Naive thymus-derived CD4-positive, alpha-beta T cell (primary cell): Measurements from ENCODE around the gene GHR. TPM values are rescaled to one million over a fixed set of nuclear protein-coding genes. Genes with fewer than 3 reads are reported as not detected.
A peak's percentile ranks its signal among the peaks of the same experiment; 100 is the strongest.

Experiments
- ATAC-seq: fragments of 150-1000 bp; cut with Tn5 transposase; 2 replicates; pipeline ENCODE4 v1.10.0; 2021; ENCODE audit warnings: mild to moderate bottlenecking, moderate library complexity
- CTCF ChIA-PET: fragments of 350-600 bp; sonication (Branson Sonifier 250); formaldehyde crosslinking; loops from one replicate; lab custom pipeline; 2021; ENCODE audit warnings: antibody characterized with exemption; lab: Charles Lee
- POLR2A ChIA-PET: fragments of 350-600 bp; sonication (Branson Sonifier 250); formaldehyde crosslinking; loops from one replicate; lab custom pipeline; 2021; ENCODE audit warnings: antibody characterized with exemption, inconsistent platforms; lab: Charles Lee
- DNase-seq, 9 donors: peaks; one replicate each; pipeline versions ENCODE4 v3.0.0 to v3.0.0-alpha.2; 2020 to 2022; ENCODE audit warnings: mixed read lengths in 1 of 9
- H3K27ac ChIP-seq: one replicate; pipeline ENCODE4 v1.7.0; 2013; ENCODE audit warnings: mild to moderate bottlenecking, low read depth, low read length, moderate library complexity
- H3K27me3 ChIP-seq, 2 donors: one replicate each; pipeline ENCODE4 v1.7.0; 2013; ENCODE audit warnings: low read length in 2 of 2, mild to moderate bottlenecking in 2 of 2, moderate library complexity in 2 of 2; ENCODE audit not compliant: control insufficient read depth in 2 of 2, insufficient read depth in 2 of 2
- H3K36me3 ChIP-seq, 3 experiments: 1 replicate in 2 of 3; 2 replicates in 1 of 3; pipeline ENCODE4 v1.7.0; 2013; ENCODE audit warnings: low read length in 3 of 3, mild to moderate bottlenecking in 3 of 3, moderate library complexity in 1 of 3; ENCODE audit not compliant: insufficient read depth in 3 of 3, control insufficient read depth in 2 of 3
- H3K4me1 ChIP-seq, 2 donors: one replicate each; pipeline ENCODE4 v1.7.0; 2013; ENCODE audit warnings: low read length in 2 of 2, mild to moderate bottlenecking in 2 of 2, moderate library complexity in 1 of 2; ENCODE audit not compliant: control insufficient read depth in 2 of 2, insufficient read depth in 2 of 2
- H3K4me3 ChIP-seq: 2 replicates; pipeline ENCODE4 v1.7.0; 2013; ENCODE audit warnings: mild to moderate bottlenecking, low read length
- H3K9me3 ChIP-seq, 3 experiments: 1 replicate in 2 of 3; 2 replicates in 1 of 3; pipeline ENCODE4 v1.7.0; 2013; ENCODE audit warnings: low read length in 3 of 3; ENCODE audit not compliant: control insufficient read depth in 2 of 3
- H3K27ac Mint-ChIP-seq, 9 donors: one replicate each; pipeline ENCODE4 v1.8.0; 2020 to 2022; ENCODE audit warnings: mixed read lengths in 9 of 9, mild to moderate bottlenecking in 8 of 9, moderate library complexity in 5 of 9, inconsistent platforms in 2 of 9
- H3K27me3 Mint-ChIP-seq, 5 donors: one replicate each; pipeline ENCODE4 v1.8.0; 2021 to 2022; ENCODE audit warnings: mixed read lengths in 5 of 5, mild to moderate bottlenecking in 1 of 5
- H3K36me3 Mint-ChIP-seq, 5 donors: one replicate each; pipeline ENCODE4 v1.8.0; 2020 to 2022; ENCODE audit warnings: mixed read lengths in 5 of 5, mild to moderate bottlenecking in 3 of 5, inconsistent platforms in 1 of 5
- H3K4me1 Mint-ChIP-seq, 7 donors: one replicate each; pipeline ENCODE4 v1.8.0; 2020 to 2022; ENCODE audit warnings: mixed read lengths in 7 of 7, mild to moderate bottlenecking in 3 of 7, inconsistent platforms in 1 of 7
- H3K4me3 Mint-ChIP-seq, 10 donors: one replicate each; pipeline ENCODE4 v1.8.0; 2020 to 2022; ENCODE audit warnings: mild to moderate bottlenecking in 10 of 10, mixed read lengths in 10 of 10, moderate library complexity in 6 of 10, inconsistent platforms in 2 of 10
- H3K9me3 Mint-ChIP-seq, 11 donors: one replicate each; pipeline ENCODE4 v1.8.0; 2020 to 2022; ENCODE audit warnings: mixed read lengths in 11 of 11, mild to moderate bottlenecking in 4 of 11, inconsistent platforms in 1 of 11, moderate library complexity in 1 of 11
- intact Hi-C, 2 donors: fragments of 100-400 bp; cut with micrococcal nuclease; formaldehyde crosslinking; loops; one replicate each; pipeline ENCODE4 v1.15.1; 2023
- polyA plus RNA-seq, 2 donors: library from polyadenylated mRNA; unstranded; fragments of 300-500 nt; fragmentation: Illumina TruSeq; gene quantifications; one replicate each; pipeline ENCODE4 v1.2.3, GENCODE V29; 2021
- total RNA-seq, 6 experiments: library from RNA in 5 of 6; stranded (reverse) in 5 of 6; gene quantifications; 1 replicate in 5 of 6; 2 replicates in 1 of 6; pipeline ENCODE4 v1.2.3 and lab custom pipeline; 2021 to 2026

The GHR gene
- total and polyA plus RNA-seq, 7 experiments from 2014 or later: not detected

DNA sequence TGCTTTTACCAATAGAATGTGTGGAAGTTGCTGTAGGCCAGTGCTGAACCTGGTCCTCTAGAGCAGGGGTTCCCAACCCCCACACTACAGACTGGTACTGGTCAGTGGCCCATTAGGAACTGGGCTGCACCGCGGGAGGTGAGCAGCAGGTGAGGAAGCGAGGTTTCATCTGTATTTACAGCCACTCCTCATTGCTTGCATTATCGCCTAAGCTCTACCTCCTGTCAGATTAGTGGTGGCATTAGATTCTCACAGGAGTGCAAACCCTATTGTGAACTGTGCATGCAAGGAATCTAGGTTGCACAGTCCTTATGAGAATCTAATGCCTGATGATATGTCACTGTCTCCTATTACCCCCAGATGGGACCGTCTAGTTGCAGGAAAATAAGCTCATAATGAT is 327.3 kb downstream of the GHR start:
- H3K9me3 ChIP-seq: no peaks in the 10 kb centered on the region
- DNase-seq: no peak
- H3K4me1 Mint-ChIP-seq: peaks cover 0 to 6% (median 0%) of the 10 kb centered on the region in 7 donors
- H3K27me3 Mint-ChIP-seq: peaks cover 0 to 8% (median 0%) of the 10 kb centered on the region in 5 donors
- H3K4me3 ChIP-seq: no peak overlapping the region
- ChIA-PET POLR2A (no interaction called here), CTCF (no interaction called here)
- H3K27ac ChIP-seq: no peak overlapping the region
- no peak for ATAC-seq
- H3K4me1 ChIP-seq: peaks cover 0 to 6% of the 10 kb centered on the region in 2 donors
- H3K9me3 Mint-ChIP-seq: peaks cover 0 to 2% (median 0%) of the 10 kb centered on the region in 11 donors
- H3K36me3 ChIP-seq: no peaks in the 10 kb centered on the region
- no peak overlapping the region for H3K4me3 Mint-ChIP-seq
- no peaks in the 10 kb centered on the region for H3K36me3 Mint-ChIP-seq
- intact Hi-C loops: loop anchor here in 1 of 2 donors (10.0 kb wide), 1 partner anchor 826 kb away; the partner anchor contains the start of gene FBXO4
- no peaks in the 10 kb centered on the region for H3K27me3 ChIP-seq
- H3K27ac Mint-ChIP-seq: no peak overlapping the region

DNA sequence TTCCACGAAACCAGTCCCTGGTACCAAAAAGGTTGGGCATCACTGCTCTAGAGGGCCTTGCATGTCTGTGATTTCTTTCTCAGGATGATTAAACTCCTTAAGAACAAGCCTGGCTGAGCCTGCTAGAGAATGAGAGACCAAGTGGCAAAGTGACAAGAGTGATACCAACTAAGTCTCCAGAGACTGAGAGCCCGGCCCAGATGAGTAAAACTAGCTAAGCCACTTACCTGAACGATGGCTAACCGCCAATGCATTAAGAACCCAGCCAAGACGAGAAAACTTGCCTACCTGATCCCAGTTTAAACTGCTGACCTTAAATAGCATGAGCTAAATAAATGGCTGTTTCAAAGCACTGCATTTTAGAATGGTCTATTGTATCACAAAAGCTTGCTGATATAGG is 327.8 kb downstream of the GHR start:
- Histone ChIP-seq H3K4me1 (peaks cover 0 to 6% of the 10 kb centered on the region in 2 donors), H3K27me3 (no peaks in the 10 kb centered on the region), H3K9me3 (no peaks in the 10 kb centered on the region), H3K4me3 (no peak overlapping the region), H3K27ac (no peak overlapping the region), H3K36me3 (no peaks in the 10 kb centered on the region)
- ChIA-PET CTCF (no interaction called here), POLR2A (no interaction called here)
- Mint-ChIP-seq H3K27me3 (peaks cover 0 to 9% (median 0%) of the 10 kb centered on the region in 5 donors), H3K27ac (no peak overlapping the region), H3K4me1 (peaks cover 0 to 6% (median 0%) of the 10 kb centered on the region in 7 donors), H3K9me3 (peaks cover 0 to 2% (median 0%) of the 10 kb centered on the region in 11 donors), H3K4me3 (no peak overlapping the region), H3K36me3 (no peaks in the 10 kb centered on the region)
- intact Hi-C loops: loop anchor here in 1 of 2 donors (10.0 kb wide), 1 partner anchor 826 kb away; the partner anchor contains the start of gene FBXO4
- DNase-seq (no peak), ATAC-seq (no peak)

DNA sequence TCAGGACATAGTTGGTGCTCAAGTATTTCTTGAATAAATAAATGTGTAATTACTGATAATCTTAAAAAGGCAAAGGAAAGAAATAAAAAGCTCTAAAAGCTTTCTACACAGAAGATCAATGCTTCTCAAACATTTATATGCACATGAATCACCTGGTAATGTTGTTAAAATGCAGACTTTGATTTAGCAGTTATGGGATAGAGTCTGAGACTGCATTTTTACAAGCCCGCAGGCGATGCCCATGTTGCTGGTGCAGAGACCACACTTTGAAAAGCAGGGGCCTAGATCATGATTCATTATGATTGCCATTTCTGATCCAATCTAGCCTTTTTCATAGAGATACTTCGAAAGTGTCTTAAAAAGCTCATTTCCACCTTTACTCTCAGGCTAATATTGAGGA is 329.9 kb downstream of the GHR start:
- no peak overlapping the region for H3K4me3 ChIP-seq
- ChIA-PET POLR2A (no interaction called here), CTCF (no interaction called here)
- no peak overlapping the region for H3K27ac ChIP-seq
- no peak overlapping the region for H3K4me3 Mint-ChIP-seq
- peaks cover 0 to 6% of the 10 kb centered on the region in 2 donors for H3K4me1 ChIP-seq
- intact Hi-C loops: loop anchor here in 1 of 2 donors (10.0 kb wide), 1 partner anchor 828 kb away; the partner anchor contains the start of gene FBXO4
- no peak overlapping the region for H3K27ac Mint-ChIP-seq
- H3K36me3 Mint-ChIP-seq: no peaks in the 10 kb centered on the region
- peaks cover 8 to 19% (median 10%) of the 10 kb centered on the region in 7 donors for H3K4me1 Mint-ChIP-seq
- H3K9me3 Mint-ChIP-seq: peaks cover 0 to 2% (median 0%) of the 10 kb centered on the region in 11 donors
- H3K27me3 Mint-ChIP-seq: peaks cover 0 to 12% (median 9%) of the 10 kb centered on the region in 5 donors
- ATAC-seq (no peak), DNase-seq (no peak)
- no peaks in the 10 kb centered on the region for H3K36me3 ChIP-seq
- no peaks in the 10 kb centered on the region for H3K27me3 ChIP-seq
- H3K9me3 ChIP-seq: no peaks in the 10 kb centered on the region

DNA sequence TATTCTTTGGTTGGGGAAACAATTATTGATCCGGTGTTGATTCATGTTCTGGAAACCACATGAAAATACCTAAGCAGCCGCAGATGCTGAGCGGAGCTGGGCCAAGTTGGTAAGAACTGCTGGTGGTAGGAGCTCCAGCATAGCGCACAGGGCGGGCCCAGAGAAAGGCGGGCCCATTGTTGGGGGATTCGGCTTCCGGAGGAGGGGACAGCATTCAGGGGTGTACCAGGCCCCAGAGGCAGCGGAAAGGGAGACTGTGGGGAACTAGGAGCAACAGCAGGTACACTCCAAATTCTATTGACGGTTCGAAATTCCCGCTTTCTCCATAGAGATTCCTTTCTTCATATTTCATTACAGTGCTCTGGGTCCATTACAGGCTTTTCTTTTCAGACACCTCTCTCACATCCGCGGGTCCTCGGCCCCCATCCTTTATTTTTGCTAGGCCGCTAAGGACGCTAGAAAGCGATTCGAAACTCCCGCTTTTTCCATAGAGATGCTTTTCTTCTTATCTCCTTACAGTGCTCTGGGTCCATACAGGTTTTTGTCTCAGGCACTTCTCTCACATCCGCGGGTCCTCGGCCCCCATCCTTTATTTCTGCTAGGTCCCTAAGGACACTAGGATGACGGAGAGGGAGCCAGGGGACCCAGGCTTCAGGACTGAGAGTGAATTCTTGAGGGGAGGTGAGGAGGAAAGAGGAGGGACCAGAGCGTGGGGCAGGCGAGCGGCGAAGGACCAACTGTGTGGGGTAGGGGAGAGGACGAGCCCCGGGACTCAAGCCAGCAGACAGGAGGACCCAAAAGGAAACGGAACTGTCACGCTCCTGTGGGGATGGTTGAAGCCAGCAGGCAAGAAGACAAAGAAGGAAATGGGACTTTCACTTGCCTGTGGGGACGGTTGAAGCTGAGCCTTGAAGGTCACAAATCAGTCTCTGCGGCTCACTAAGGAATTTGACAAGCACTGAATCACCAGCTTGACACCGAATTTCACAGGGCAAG is 333.7 kb downstream of the GHR start, which contains the start of gene CCDC152:
Gene CCDC152, plus strand, starts transcription at position 213 of the 996 bp plus-strand sequence. CDS start 2,304 bp downstream, outside the sequence.
- Mint-ChIP-seq H3K36me3 (peaks cover 0 to 7% (median 4%) of the 10 kb centered on the region in 5 donors), H3K27ac (peak within 1 kb of the TSS; percentile 14 to 81 (median 34)), H3K27me3 (peaks cover 7 to 21% (median 10%) of the 10 kb centered on the region in 5 donors), H3K4me3 (peak within 1 kb of the TSS; percentile 71 to 92 (median 86)), H3K9me3 (peaks cover 0 to 2% (median 0%) of the 10 kb centered on the region in 11 donors), H3K4me1 (peaks cover 9 to 17% (median 11%) of the 10 kb centered on the region in 7 donors)
- DNase-seq: peak; percentile 11 to 55 (median 41)
- Histone ChIP-seq H3K27me3 (no peaks in the 10 kb centered on the region), H3K4me3 (peak within 1 kb of the TSS; percentile 49), H3K27ac (peak within 1 kb of the TSS; percentile 36), H3K9me3 (no peaks in the 10 kb centered on the region), H3K4me1 (no peaks in the 10 kb centered on the region), H3K36me3 (no peaks in the 10 kb centered on the region)
- CTCF ChIA-PET: no interaction called here
- POLR2A ChIA-PET: interaction anchor here (0.6 to 0.8 kb wide), 2 partner anchors 27 to 152 kb away, joined by 3 to 9 read pairs; no protein-coding TSS in a partner anchor
- peak; percentile 94 for ATAC-seq
- intact Hi-C loops: loop anchor here in 1 of 2 donors (5.0 to 10.0 kb wide), 2 partner anchors 832 to 1920 kb away; partner anchors contain the start of genes FBXO4 and RPL37

DNA sequence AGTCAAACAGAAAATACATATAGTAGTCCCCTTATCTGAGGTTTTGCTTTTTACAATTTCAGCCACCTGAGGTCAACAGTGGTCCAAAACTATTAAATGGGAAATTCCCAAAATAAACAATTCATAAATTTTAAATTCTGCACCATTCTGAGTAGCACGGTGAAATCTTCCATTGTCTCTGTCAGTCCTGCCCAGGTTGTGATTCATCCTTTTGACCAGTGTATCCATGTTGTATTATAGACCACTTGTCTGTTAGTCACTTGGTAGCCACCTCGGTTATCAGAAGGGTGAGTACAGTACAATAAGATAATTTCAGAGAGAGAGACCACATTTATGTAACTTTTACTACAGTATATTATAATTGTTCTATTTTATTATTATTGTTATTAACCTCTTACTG is 336.2 kb downstream of the GHR start:
- H3K27ac ChIP-seq: no peak overlapping the region
- no peaks in the 10 kb centered on the region for H3K27me3 ChIP-seq
- ChIA-PET POLR2A (no interaction called here), CTCF (no interaction called here)
- Mint-ChIP-seq H3K36me3 (peaks cover 0 to 7% (median 4%) of the 10 kb centered on the region in 5 donors), H3K4me1 (peaks cover 9 to 17% (median 11%) of the 10 kb centered on the region in 7 donors), H3K27me3 (peaks cover 7 to 21% (median 16%) of the 10 kb centered on the region in 5 donors), H3K27ac (no peak overlapping the region), H3K4me3 (no peak overlapping the region), H3K9me3 (peaks cover 0 to 2% (median 0%) of the 10 kb centered on the region in 11 donors)
- intact Hi-C loops: loop anchor here in 1 of 2 donors (5.0 to 10.0 kb wide), 2 partner anchors 835 to 1922 kb away; partner anchors contain the start of genes FBXO4 and RPL37
- DNase-seq: no peak
- no peaks in the 10 kb centered on the region for H3K4me1 ChIP-seq
- ATAC-seq: no peak
- no peak overlapping the region for H3K4me3 ChIP-seq
- no peaks in the 10 kb centered on the region for H3K9me3 ChIP-seq
- H3K36me3 ChIP-seq: no peaks in the 10 kb centered on the region

DNA sequence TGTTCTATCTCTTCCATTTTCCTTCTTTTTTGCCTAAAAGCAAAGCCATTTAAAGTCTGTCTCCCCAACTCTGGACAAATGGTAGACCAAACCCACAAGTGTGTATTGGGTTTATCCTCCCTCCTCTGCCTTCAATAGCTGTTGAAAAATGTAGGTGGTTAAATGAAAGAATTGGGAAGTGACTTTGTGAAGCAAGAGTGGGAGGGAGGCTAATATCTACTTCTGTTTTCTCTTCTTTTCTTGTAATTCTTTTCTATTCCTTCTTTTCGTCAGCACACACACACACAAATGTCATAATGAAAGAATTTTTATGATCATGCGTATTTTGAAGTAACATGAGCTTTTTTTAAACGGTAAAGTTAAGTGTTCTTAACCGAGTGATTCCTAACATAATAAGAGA is 337.2 kb downstream of the GHR start:
- H3K4me3 Mint-ChIP-seq: no peak overlapping the region
- peaks cover 0 to 2% (median 0%) of the 10 kb centered on the region in 11 donors for H3K9me3 Mint-ChIP-seq
- DNase-seq (no peak), ATAC-seq (no peak)
- Histone ChIP-seq H3K36me3 (no peaks in the 10 kb centered on the region), H3K4me1 (no peaks in the 10 kb centered on the region), H3K27me3 (no peaks in the 10 kb centered on the region), H3K9me3 (no peaks in the 10 kb centered on the region), H3K27ac (no peak overlapping the region), H3K4me3 (no peak overlapping the region)
- H3K36me3 Mint-ChIP-seq: peaks cover 0 to 10% (median 4%) of the 10 kb centered on the region in 5 donors
- peaks cover 9 to 17% (median 11%) of the 10 kb centered on the region in 7 donors for H3K4me1 Mint-ChIP-seq
- ChIA-PET POLR2A (no interaction called here), CTCF (no interaction called here)
- H3K27me3 Mint-ChIP-seq: peaks cover 7 to 23% (median 13%) of the 10 kb centered on the region in 5 donors
- H3K27ac Mint-ChIP-seq: no peak overlapping the region
- intact Hi-C loops: loop anchor here in 1 of 2 donors (10.0 kb wide), 1 partner anchor 246 kb away; no protein-coding TSS in a partner anchor
